Measurements from ENCODE around the gene MORF4L1.
"Not testable (repeated sequence)": the region's sequence is repeated elsewhere in the genome, so short reads cannot be mapped to it uniquely, and the experiment has no call there.

MORF4L1 gene

GRCh38 chr15:78872155-78872971 lies at the start of gene MORF4L1:
Gene MORF4L1 (plus strand): TSS chr15:78872890. CDS start chr15:78873018, 128 bp downstream.
- Mint-ChIP-seq H3K27ac (peak within 1 kb of the TSS; percentile 100), H3K4me3 (peak within 1 kb of the TSS; percentile 100), H3K4me1 (ENCODE audit: low read depth) (peaks cover 27% of the 10 kb centered on the region), H3K27me3 (ENCODE audit: low read depth) (no peaks in the 10 kb centered on the region), H3K36me3 (ENCODE audit: low read depth) (peaks cover 15% of the 10 kb centered on the region), H3K9me3 (no peaks in the 10 kb centered on the region)
- DNase-seq (ENCODE audit: low spot score): peak; percentile 98

- H3K27ac Mint-ChIP-seq: no peak overlapping the region
- no peak for DNase-seq (ENCODE audit: low spot score)
- H3K4me1 Mint-ChIP-seq (ENCODE audit: low read depth): no peaks in the 10 kb centered on the region
- H3K36me3 Mint-ChIP-seq (ENCODE audit: low read depth): no peaks in the 10 kb centered on the region
- peaks cover 14% of the 10 kb centered on the region for H3K27me3 Mint-ChIP-seq (ENCODE audit: low read depth)
- no peaks in the 10 kb centered on the region for H3K9me3 Mint-ChIP-seq
- H3K4me3 Mint-ChIP-seq: no peak overlapping the region
Measured at GRCh38 chr15:78828920-78829319, 43.8 kb upstream of the MORF4L1 start.

GRCh38 chr15:78830514-78831228 lies 42.0 kb upstream of the MORF4L1 start:
- Mint-ChIP-seq H3K27ac (no peak overlapping the region), H3K4me1 (ENCODE audit: low read depth) (no peaks in the 10 kb centered on the region), H3K27me3 (ENCODE audit: low read depth) (peaks cover 14% of the 10 kb centered on the region), H3K4me3 (peak overlapping the region; percentile 49), H3K9me3 (no peaks in the 10 kb centered on the region), H3K36me3 (ENCODE audit: low read depth) (no peaks in the 10 kb centered on the region)
- no peak for DNase-seq (ENCODE audit: low spot score)

GRCh38 chr15:78831229-78832207 lies 41.2 kb upstream of the MORF4L1 start:
- Mint-ChIP-seq H3K36me3 (ENCODE audit: low read depth) (no peaks in the 10 kb centered on the region), H3K27me3 (ENCODE audit: low read depth) (peaks cover 18% of the 10 kb centered on the region), H3K4me1 (ENCODE audit: low read depth) (no peaks in the 10 kb centered on the region), H3K9me3 (no peaks in the 10 kb centered on the region), H3K4me3 (no peak overlapping the region), H3K27ac (no peak overlapping the region)
- DNase-seq (ENCODE audit: low spot score): no peak

GRCh38 chr15:78836333-78836732 lies 36.4 kb upstream of the MORF4L1 start:
- H3K27ac Mint-ChIP-seq: no peak overlapping the region
- DNase-seq (ENCODE audit: low spot score): no peak
- no peaks in the 10 kb centered on the region for H3K4me1 Mint-ChIP-seq (ENCODE audit: low read depth)
- H3K4me3 Mint-ChIP-seq: no peak overlapping the region
- H3K27me3 Mint-ChIP-seq (ENCODE audit: low read depth): peaks cover 15% of the 10 kb centered on the region
- H3K36me3 Mint-ChIP-seq (ENCODE audit: low read depth): no peaks in the 10 kb centered on the region
- no peaks in the 10 kb centered on the region for H3K9me3 Mint-ChIP-seq

- Mint-ChIP-seq H3K27ac (no peak overlapping the region), H3K9me3 (no peaks in the 10 kb centered on the region), H3K4me3 (no peak overlapping the region), H3K36me3 (ENCODE audit: low read depth) (no peaks in the 10 kb centered on the region), H3K27me3 (ENCODE audit: low read depth) (peaks cover 11% of the 10 kb centered on the region), H3K4me1 (ENCODE audit: low read depth) (no peaks in the 10 kb centered on the region)
- no peak for DNase-seq (ENCODE audit: low spot score)
Measured at GRCh38 chr15:78837131-78837530, 35.6 kb upstream of the MORF4L1 start.

GRCh38 chr15:78837543-78837942 lies 35.1 kb upstream of the MORF4L1 start:
- peaks cover 9% of the 10 kb centered on the region for H3K27me3 Mint-ChIP-seq (ENCODE audit: low read depth)
- no peaks in the 10 kb centered on the region for H3K4me1 Mint-ChIP-seq (ENCODE audit: low read depth)
- DNase-seq (ENCODE audit: low spot score): no peak
- H3K27ac Mint-ChIP-seq: no peak overlapping the region
- no peak overlapping the region for H3K4me3 Mint-ChIP-seq
- no peaks in the 10 kb centered on the region for H3K9me3 Mint-ChIP-seq
- no peaks in the 10 kb centered on the region for H3K36me3 Mint-ChIP-seq (ENCODE audit: low read depth)

- H3K9me3 Mint-ChIP-seq: no peaks in the 10 kb centered on the region
- no peaks in the 10 kb centered on the region for H3K4me1 Mint-ChIP-seq (ENCODE audit: low read depth)
- DNase-seq (ENCODE audit: low spot score): no peak
- H3K27me3 Mint-ChIP-seq (ENCODE audit: low read depth): peaks cover 6% of the 10 kb centered on the region
- H3K36me3 Mint-ChIP-seq (ENCODE audit: low read depth): no peaks in the 10 kb centered on the region
- H3K4me3 Mint-ChIP-seq: no peak overlapping the region
- no peak overlapping the region for H3K27ac Mint-ChIP-seq
Measured at GRCh38 chr15:78838489-78838888, 34.2 kb upstream of the MORF4L1 start.

GRCh38 chr15:78839151-78839550 lies 33.5 kb upstream of the MORF4L1 start:
- H3K4me3 Mint-ChIP-seq; H3K27me3 Mint-ChIP-seq (ENCODE audit: low read depth); H3K36me3 Mint-ChIP-seq (ENCODE audit: low read depth); H3K9me3 Mint-ChIP-seq; H3K4me1 Mint-ChIP-seq (ENCODE audit: low read depth); DNase-seq (ENCODE audit: low spot score); H3K27ac Mint-ChIP-seq: not testable (repeated sequence)

- no peak for DNase-seq (ENCODE audit: low spot score)
- Mint-ChIP-seq H3K9me3 (no peaks in the 10 kb centered on the region), H3K4me1 (ENCODE audit: low read depth) (no peaks in the 10 kb centered on the region), H3K27me3 (ENCODE audit: low read depth) (peaks cover 9% of the 10 kb centered on the region), H3K27ac (no peak overlapping the region), H3K36me3 (ENCODE audit: low read depth) (no peaks in the 10 kb centered on the region), H3K4me3 (no peak overlapping the region)
Measured at GRCh38 chr15:78840661-78841375, 31.9 kb upstream of the MORF4L1 start.

GRCh38 chr15:78841376-78841706 lies 31.3 kb upstream of the MORF4L1 start:
- no peaks in the 10 kb centered on the region for H3K9me3 Mint-ChIP-seq
- no peaks in the 10 kb centered on the region for H3K4me1 Mint-ChIP-seq (ENCODE audit: low read depth)
- H3K36me3 Mint-ChIP-seq (ENCODE audit: low read depth): no peaks in the 10 kb centered on the region
- H3K4me3 Mint-ChIP-seq: no peak overlapping the region
- no peak for DNase-seq (ENCODE audit: low spot score)
- peaks cover 11% of the 10 kb centered on the region for H3K27me3 Mint-ChIP-seq (ENCODE audit: low read depth)
- H3K27ac Mint-ChIP-seq: no peak overlapping the region

- Mint-ChIP-seq H3K9me3 (no peaks in the 10 kb centered on the region), H3K36me3 (ENCODE audit: low read depth) (no peaks in the 10 kb centered on the region), H3K27ac (no peak overlapping the region), H3K4me3 (no peak overlapping the region), H3K27me3 (ENCODE audit: low read depth) (peaks cover 11% of the 10 kb centered on the region), H3K4me1 (ENCODE audit: low read depth) (no peaks in the 10 kb centered on the region)
- DNase-seq (ENCODE audit: low spot score): no peak
Measured at GRCh38 chr15:78841891-78842290, 30.8 kb upstream of the MORF4L1 start.

- H3K9me3 Mint-ChIP-seq: no peaks in the 10 kb centered on the region
- no peak overlapping the region for H3K4me3 Mint-ChIP-seq
- no peak overlapping the region for H3K27ac Mint-ChIP-seq
- no peaks in the 10 kb centered on the region for H3K36me3 Mint-ChIP-seq (ENCODE audit: low read depth)
- H3K27me3 Mint-ChIP-seq (ENCODE audit: low read depth): peaks cover 11% of the 10 kb centered on the region
- no peak for DNase-seq (ENCODE audit: low spot score)
- no peaks in the 10 kb centered on the region for H3K4me1 Mint-ChIP-seq (ENCODE audit: low read depth)
Measured at GRCh38 chr15:78842519-78842918, 30.2 kb upstream of the MORF4L1 start.
